ENCODE data around the gene NTNG2.

Gene NTNG2

DNA sequence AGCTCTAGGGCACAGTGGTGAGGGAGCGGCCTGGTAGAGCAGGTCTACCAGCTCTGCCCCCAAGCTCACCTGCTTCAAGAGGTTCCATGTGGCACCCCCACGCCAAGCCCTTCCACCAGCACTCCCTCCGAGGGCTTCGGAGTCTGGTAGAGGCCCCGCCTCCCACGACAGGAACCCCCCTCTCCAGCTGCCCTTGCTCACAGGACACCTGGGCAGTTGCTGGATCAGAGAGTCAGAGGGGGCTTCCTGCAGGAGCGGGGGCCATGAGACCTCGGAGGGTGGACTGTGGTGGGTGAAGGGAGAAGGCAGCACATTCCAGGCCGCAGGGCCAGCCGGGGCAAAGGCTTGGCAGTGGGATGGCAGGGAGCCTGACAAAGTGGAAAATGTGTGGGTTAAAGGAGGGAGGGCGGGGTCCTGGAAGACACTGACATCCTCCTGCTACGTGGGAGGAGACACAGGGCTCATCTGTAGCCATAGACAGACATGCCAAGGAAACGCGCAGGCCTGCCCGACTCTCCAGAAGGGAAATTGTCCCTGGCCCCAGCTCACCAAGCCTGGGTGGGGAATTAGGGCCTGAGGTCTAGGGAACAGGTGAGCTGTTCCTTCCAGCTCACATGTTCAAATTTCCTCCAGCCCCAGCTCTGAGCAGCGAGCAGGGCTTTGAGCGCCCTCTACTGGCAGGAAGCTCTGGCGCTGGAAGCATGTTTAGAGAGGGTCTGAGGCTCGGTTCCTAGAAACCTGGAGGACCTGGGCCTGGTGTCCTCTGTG, 74.2 kb downstream of the NTNG2 start:
- DNase-seq (ENCODE audit: low spot score) = peak; percentile 80

DNA sequence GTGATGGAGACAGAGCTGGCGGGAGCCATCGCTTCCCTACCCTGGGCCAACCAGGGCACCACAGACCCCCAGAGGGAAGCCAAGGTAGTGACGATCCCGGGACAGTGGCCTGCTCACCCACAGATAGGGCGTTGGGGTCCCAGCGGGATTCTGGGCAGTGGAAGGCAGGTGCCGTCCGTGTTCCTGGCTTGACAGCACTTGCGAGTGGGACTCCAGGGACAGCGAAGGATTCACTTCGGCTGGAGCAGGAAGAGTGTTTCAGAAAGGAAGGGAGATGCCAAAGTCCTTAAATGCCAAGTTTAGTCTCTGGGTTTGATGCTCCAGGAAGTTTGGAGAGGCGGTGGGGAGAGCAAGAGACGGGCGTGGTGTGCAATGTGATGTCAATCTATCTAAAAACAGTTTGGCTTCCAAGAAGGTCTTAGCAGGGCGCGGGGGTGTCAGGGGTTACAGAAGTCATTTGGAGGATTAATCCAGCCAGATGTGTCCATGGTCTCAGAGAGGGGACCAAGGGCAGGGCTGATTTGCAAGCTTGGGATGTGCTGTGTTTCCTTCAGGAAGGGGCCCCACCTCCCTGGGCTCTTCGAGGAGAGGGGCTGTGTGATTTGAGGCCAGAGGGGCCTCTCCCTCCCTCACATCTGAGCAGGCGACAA, 74.9 kb downstream of the NTNG2 start:
- DNase-seq (ENCODE audit: low spot score) = no peak

DNA sequence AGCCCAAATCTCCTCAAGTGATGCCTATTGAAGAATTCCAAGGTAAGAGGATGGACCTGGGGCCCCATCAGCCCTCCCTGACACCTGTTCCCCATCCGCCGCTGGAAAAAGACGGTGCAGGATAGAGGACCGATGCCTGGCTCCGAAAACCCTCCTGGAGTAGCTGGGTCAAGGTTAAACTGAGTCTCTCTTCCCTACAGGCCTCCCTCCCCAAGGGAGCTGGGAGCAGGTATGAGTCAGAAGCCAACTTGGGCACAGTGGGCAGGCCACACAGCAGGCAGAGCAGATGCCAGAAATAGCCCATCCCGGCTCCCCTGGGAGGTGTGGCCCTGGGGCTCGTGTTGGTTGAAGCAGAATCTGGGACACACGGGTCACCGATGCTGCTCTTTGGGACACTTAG, 75.6 kb downstream of the NTNG2 start:
- no peak for DNase-seq (ENCODE audit: low spot score)

DNA sequence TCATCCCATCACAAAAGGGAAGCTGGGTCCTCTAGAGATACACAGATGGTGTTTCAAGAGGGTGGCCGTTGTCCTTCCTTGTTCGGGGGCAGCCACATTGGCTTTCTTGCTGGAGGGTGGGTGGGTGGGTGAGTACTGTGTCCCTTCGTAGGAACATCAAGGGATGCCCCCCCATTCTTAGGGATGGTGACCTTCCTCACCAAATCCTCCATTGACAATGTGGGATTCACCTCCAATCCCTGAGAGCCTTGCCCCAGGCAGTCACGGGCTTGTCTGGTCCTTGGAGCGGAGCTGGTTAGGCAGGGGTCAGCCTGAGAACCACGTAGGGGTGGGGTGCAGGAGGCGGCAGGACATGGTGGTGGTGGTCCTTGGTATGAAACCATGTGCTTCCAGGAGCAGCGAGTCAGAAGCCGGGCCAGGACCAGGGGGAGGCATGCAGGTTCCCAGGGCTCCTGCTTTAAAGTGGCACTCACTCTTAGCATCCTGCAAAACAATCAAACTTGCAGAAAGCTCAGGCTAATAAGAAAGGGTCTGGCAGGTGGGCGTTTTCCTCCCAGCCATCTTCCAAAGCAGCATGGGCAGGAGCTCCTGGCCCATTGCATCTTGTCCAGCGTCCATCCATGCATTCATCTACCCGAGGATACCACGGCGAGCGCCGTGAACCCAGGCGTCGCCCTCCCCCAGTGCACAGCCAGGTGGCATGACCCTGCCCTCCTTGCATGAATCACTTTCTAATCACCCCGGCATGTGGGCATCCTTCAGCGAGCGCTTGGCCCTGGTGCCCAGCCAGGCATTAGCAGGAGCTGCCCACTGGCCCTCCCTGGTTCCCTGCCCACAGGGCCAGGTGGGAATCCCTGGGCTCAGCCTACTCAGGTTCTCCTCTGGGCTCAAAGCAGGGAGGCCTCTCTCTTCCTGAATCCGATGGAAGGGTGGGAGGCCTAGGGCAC, 76.4 kb downstream of the NTNG2 start:
- no peak for DNase-seq (ENCODE audit: low spot score)

DNA sequence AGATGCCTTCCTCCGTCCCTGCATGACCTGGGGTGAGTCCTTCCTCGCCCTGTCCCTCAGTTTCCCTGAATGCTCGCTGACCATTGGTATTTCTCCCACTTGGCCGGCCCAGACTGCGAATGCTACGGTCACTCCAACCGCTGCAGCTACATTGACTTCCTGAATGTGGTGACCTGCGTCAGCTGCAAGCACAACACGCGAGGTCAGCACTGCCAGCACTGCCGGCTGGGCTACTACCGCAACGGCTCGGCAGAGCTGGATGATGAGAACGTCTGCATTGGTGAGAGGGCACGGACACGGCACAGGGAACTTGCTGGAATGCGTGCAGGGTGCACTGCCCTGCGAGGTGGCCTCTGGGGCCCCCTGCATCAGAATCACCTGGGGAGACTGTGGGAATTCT, 77.1 kb downstream of the NTNG2 start:
- no peak for DNase-seq (ENCODE audit: low spot score)

DNA sequence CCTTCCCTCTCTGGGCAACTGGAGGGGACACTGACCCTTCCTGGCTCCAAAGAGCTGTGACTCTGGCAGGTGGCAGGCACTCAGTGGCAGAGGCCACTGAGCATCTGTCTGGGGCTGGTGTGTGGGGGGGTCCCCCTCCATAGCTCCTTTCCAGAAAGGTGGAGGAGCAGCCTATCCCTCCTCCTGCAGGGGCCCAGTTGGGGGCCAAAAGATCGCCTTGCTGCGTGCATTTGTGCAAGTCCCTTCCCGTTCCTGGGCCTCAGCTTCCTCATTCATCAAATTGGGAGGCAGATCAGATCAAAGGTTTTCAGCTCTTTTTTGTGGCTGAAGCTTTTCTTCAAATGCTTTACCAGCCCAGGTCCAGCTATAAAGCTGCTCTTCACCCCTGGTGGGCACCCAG, 77.7 kb downstream of the NTNG2 start:
- no peak for DNase-seq (ENCODE audit: low spot score)

DNA sequence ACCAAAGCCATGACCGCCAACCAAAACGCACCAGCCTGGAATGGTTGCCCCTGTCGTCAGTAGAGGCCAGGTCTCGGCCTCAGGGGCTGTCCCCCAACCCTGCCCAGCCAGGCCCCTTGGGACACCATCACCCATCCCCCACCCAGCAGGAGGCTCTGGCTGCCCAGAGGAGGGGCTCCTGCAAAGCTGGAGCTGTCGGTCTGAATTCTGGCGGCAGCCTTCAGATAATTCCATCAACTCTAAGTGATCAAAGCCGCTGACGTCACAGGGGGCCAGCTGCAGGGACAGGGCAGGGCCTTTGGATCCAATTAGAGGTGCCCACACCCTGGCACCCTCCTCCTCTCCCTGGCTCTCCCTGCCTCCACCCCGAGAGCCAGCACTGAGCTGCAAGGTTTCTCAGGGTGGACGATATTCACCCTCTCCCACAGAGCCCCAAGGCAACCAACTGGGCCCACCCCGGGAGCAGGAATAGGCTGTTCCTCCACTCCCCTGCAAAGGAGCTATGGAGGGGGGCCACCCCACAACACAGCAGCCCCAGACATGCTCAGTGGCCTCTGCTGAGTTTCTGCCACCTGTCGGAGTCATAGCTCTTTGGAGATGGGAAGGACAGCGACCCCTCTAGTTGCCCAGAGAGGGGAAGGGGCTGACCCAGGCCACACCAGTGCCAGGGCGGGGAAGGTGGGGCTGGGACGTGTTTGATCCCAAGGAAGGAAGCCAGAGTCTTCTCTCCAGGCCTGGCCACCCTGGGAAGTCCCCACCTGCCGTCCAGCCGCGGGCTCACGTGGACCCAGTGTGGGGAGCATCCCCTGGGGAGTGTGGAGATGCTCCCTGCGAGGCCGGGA, 78.4 kb downstream of the NTNG2 start:
- DNase-seq (ENCODE audit: low spot score) = no peak

DNA sequence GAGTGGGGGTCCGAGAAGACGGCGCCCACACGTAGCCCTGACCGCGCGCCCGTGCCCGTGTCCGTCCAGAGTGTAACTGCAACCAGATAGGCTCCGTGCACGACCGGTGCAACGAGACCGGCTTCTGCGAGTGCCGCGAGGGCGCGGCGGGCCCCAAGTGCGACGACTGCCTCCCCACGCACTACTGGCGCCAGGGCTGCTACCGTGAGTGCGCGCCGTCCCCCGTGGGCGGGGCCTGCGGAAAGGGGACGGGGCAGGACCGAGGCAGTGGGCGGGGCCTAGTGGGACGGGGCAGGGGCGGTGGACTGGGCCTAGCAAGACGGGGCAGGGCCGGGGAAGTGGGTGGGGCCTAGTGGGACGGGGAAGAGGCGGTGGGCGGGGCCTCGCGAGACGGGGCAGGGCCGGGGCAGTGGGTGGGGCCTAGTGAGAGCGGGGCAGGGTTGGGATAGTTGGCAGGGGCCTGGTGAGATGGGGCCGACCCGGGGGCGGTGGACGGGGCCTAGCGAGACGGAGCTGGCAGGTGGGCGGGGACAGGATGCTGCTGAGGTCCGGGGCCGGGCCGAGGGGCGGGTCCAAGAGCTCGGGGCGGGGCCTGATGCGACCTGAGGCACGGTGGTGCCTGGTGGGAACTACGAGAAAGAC, 79.1 kb downstream of the NTNG2 start:
- peak; percentile 99 for DNase-seq (ENCODE audit: low spot score)

DNA sequence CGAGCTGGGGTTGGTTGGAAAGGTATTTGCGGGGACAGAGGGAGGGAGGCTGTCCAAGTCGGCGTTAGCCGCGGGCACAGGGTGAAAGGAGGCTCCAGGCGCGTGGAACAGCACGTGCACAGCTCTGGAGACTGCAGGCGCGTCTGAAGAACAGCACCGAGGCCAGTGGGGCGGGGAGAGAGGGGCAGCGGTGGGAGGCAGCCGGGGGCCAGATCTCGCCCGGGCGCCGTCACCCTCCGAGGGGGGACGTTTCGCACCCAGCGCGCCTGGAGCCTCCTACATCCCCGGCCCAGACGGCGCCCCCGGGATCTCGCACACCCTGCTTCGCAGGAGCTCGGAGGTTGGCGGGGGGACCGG, 79.6 kb downstream of the NTNG2 start:
- no peak for DNase-seq (ENCODE audit: low spot score)

DNA sequence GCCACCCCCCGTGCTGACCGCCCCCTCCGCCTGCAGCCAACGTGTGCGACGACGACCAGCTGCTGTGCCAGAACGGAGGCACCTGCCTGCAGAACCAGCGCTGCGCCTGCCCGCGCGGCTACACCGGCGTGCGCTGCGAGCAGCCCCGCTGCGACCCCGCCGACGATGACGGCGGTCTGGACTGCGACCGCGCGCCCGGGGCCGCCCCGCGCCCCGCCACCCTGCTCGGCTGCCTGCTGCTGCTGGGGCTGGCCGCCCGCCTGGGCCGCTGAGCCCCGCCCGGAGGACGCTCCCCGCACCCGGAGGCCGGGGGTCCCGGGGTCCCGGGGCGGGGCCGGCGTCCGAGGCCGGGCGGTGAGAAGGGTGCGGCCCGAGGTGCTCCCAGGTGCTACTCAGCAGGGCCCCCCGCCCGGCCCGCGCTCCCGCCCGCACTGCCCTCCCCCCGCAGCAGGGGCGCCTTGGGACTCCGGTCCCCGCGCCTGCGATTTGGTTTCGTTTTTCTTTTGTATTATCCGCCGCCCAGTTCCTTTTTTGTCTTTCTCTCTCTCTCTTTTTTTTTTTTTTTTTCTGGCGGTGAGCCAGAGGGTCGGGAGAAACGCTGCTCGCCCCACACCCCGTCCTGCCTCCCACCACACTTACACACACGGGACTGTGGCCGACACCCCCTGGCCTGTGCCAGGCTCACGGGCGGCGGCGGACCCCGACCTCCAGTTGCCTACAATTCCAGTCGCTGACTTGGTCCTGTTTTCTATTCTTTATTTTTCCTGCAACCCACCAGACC, 80.2 kb downstream of the NTNG2 start:
- DNase-seq (ENCODE audit: low spot score) = peak; percentile 64

DNA sequence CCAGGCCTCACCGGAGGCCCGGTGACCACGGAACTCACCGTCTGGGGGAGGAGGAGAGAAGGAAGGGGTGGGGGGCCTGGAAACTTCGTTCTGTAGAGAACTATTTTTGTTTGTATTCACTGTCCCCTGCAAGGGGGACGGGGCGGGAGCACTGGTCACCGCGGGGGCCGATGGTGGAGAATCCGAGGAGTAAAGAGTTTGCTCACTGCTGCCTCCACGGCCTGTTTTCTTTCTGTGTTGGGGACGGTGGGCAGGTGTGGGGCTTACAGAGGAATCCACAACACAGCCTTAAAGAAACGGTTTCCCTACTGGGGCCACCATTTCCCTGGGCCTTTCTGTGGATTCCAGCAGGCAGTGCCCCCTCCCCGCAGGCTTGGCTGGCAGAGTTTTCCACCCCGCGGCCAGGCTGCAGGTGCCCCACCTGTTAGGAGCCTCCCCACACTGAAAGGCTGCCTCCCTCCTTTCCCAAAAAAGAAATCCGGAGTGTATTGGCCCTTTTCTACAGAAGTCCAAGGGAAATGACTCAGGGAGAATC, 80.8 kb downstream of the NTNG2 start:
- no peak for DNase-seq (ENCODE audit: low spot score)

DNA sequence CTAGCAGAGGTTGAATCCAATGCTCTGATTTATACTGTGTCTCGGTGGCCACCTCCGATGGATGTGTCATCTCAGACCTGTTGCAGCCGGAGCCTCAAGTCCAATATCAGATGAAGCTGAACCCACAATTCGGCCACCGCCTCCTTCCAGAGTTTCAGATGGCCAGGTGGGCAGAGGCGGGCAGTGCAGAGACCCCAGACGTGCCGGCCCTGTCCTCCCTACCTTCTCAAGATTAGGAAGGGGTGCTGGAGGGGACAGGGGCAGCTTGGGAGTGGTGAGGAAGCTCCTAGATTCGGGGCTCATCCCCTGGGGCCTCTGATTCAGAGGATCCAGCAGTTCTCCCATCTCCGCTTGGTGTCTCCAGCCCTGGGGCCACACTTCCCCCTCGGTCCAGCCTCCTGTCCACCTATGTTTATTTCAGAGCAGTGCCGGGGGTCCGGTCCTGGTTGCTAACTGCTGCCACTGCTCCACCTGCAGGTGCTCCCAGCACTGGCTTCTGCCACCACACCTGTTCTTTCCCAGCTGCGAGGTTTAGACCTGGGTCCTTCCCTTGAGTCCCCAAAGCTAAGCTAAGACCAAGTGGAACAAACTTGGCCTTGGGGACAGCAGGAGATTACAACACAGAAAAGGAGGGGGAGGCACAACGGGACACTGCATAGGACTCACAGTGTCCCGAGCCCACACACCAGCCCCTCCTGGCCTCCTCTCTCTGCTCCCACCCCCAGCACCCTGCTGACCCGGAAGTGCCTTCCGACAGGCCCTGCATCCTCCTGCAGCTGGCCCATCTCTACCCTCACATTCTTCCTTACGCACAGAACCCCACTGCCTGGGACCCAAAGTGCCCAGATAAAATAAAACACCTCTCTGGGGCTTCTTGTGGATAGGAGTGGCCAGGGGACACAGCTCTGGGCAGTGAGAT, 81.6 kb downstream of the NTNG2 start:
- DNase-seq (ENCODE audit: low spot score) = no peak

DNA sequence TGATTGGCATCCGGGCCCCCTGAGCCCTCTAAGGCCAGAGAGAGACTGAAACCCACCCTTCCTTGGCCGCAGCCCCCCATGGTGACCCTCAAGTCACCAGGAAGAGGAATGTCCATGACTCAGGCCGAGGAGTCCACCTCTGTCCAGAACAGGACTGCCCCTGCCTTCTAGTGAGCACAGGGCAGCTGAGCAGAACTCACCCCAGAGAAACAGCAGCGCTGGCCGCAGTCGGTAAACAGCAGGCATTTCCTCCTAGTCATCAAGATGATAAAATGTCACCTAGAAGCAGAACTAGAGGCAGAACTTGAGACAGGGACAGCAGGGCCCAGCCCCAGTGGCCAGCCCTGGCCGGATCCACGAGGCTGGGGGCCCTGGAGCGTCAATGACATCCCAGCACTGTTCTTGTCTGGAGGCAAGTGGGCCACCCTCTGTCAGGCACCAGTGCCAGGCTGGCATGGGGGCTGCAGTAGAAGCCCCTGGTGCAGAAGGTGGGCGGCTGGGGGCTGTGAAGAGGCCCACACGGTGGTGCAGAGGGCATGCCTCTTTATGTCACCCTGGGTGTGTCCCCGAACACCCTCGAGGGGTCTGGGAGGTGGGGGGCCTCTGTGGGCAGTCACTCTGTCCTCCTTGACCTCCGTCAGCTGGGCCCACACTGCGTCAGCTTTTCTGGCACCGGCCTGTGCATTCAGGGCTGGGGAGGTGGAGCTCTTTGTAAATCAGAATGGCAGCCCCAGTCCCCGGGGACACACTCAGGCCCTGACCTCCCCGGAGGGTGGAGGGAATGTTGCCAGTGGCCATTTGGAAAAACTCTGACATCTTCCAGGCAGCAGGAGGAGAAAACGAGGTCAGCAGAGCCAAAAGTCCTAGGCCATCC, 83.0 kb downstream of the NTNG2 start:
- DNase-seq (ENCODE audit: low spot score) = no peak

DNA sequence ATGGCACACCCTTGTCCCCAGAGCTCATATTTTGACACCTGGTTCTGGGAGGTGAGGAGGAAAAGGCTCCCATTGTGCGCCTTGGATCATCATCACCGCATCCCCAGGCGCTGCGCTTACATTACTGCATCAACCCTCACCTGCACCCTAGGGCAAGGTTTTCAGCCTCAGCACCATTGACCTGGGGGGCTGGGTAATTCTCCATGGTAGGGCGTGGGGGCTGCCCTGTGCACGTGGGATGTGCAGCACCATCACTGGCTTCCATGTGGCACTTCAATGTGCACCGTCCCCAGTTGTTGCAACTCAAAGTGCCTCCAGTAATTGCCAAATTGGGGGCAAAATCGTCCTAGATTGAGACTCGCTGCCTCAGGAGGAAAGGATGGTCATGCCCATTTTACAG, 83.6 kb downstream of the NTNG2 start:
- DNase-seq (ENCODE audit: low spot score) = no peak

DNA sequence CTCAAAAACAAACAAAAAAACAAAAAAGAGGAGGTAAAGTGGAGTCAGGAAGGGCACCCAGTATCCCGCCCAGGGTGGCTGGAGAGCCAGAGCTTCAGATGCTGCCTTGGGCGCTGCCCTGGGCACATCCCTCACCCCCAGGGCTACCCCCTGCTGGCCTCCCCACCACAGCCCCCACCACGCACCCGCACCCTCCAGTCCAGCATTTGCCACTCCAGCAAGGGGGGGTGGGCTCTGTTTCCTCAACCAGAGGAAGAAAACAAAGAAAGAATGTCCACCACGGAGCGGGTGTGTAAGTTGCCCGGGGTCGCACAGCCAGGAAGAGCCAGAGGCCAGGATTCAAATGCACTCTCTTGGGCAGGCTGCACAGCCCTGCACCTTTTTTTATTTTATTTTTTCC, 86.1 kb downstream of the NTNG2 start:
- no peak for DNase-seq (ENCODE audit: low spot score)

DNA sequence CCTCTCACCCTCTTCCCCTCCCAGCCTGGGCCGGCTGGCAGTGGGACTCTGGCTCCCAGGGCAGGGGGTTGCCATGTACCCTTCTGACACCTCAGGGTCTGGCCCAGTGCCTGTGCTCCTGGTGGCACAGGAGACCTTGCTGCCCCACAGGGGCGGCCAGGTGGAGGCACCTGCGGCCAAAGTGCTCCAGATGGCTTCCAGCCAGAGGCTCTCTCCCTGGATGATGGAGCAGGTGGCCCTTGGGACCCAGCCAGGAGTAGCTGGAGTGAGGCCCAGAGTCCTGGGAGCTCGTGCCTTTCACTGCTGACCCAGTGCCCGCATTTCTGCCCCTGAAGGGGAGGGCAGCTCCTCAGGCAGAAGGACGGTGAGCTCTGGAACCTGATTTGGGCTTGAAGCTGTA, 87.3 kb downstream of the NTNG2 start:
- DNase-seq (ENCODE audit: low spot score) = no peak

DNA sequence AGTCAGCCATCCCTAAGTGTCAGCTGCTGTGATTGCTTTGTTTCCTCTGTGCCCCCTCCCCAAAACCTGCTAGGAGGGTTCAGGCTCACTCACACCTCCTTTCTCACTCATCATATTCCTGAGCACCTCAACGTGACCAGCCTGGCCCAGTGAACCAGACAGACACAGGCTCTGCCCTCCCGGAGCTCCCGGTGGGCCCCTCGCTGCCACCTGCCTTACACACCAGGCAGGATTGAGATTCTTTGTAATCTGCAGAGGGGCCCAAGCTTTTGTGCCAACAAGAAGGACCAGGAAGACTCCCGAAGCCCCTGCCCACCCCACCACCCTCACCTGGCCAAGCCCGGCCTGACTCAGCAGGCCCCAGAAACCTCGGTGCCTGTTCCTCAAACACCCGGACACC, 87.8 kb downstream of the NTNG2 start:
- no peak for DNase-seq (ENCODE audit: low spot score)
